Nephron (organoid): ENCODE measurements around the gene MRGPRX3.

ENCODE experiments used
- H3K27ac Mint-ChIP-seq, 3 experiments: 2 replicates each; pipeline ENCODE4 v1.8.0; 2020; ENCODE audit warnings: mixed read lengths in 3 of 3, mild to moderate bottlenecking in 2 of 3, moderate library complexity in 1 of 3
- H3K27me3 Mint-ChIP-seq: 2 replicates; pipeline ENCODE4 v1.8.0; 2021; ENCODE audit warnings: low read depth, mild to moderate bottlenecking, moderate library complexity, mixed read lengths
- H3K36me3 Mint-ChIP-seq: 2 replicates; pipeline ENCODE4 v1.8.0; 2020; ENCODE audit warnings: low read depth, mixed read lengths
- H3K4me1 Mint-ChIP-seq: 2 replicates; pipeline ENCODE4 v1.8.0; 2020; ENCODE audit warnings: mixed read lengths
- H3K4me3 Mint-ChIP-seq, 3 experiments: 2 replicates each; pipeline ENCODE4 v1.8.0; 2020; ENCODE audit warnings: mild to moderate bottlenecking in 3 of 3, mixed read lengths in 3 of 3, moderate library complexity in 2 of 3
- H3K9me3 Mint-ChIP-seq: 2 replicates; pipeline ENCODE4 v1.8.0; 2020; ENCODE audit warnings: mixed read lengths
- CTCF ChIP-seq, 3 experiments: fragments of 200-600 bp; sonication (generic); IDR thresholded peaks; one replicate each; pipeline ENCODE4 v1.5.0; 2021; ENCODE audit warnings: antibody characterized with exemption in 3 of 3; ENCODE audit not compliant: unreplicated experiment in 3 of 3

Gene MRGPRX3

GRCh38 chr11:18132341-18132740 lies at the start of gene MRGPRX3:
MRGPRX3 (plus strand) TSS chr11:18132571; CDS start chr11:18137203, 4,632 bp downstream.
- Mint-ChIP-seq H3K9me3 (peaks cover 10% of the 10 kb centered on the region), H3K27ac (no peak within 1 kb of the TSS)

GRCh38 chr11:18088366-18088765 lies 44.0 kb upstream of the MRGPRX3 start:
- Mint-ChIP-seq H3K36me3 (peaks cover 56% of the 10 kb centered on the region), H3K4me3 (no peak overlapping the region), H3K27me3 (no peaks in the 10 kb centered on the region), H3K4me1 (no peaks in the 10 kb centered on the region), H3K9me3 (no peaks in the 10 kb centered on the region), H3K27ac (no peak overlapping the region)
- TF ChIP-seq CTCF (IDR thresholded peaks at IDR 0.05; ENCODE audit: unreplicated experiment in 3 of 3): no peak

More at GRCh38 chr11:18132341-18132740, at the start of gene MRGPRX3:
- Mint-ChIP-seq H3K4me3 (no peak within 1 kb of the TSS), H3K27me3 (peaks cover 29% of the 10 kb centered on the region), H3K36me3 (no peaks in the 10 kb centered on the region), H3K4me1 (no peaks in the 10 kb centered on the region)
- no peak for TF ChIP-seq CTCF (IDR thresholded peaks at IDR 0.05; ENCODE audit: unreplicated experiment in 3 of 3)

GRCh38 chr11:18088966-18089365 lies 43.4 kb upstream of the MRGPRX3 start:
- no peak overlapping the region for H3K4me3 Mint-ChIP-seq
- H3K27ac Mint-ChIP-seq: no peak overlapping the region
- no peaks in the 10 kb centered on the region for H3K27me3 Mint-ChIP-seq
- no peak for TF ChIP-seq CTCF (IDR thresholded peaks at IDR 0.05; ENCODE audit: unreplicated experiment in 3 of 3)
- no peaks in the 10 kb centered on the region for H3K4me1 Mint-ChIP-seq
- H3K9me3 Mint-ChIP-seq: no peaks in the 10 kb centered on the region
- peaks cover 59% of the 10 kb centered on the region for H3K36me3 Mint-ChIP-seq

GRCh38 chr11:18091731-18092130 lies 40.6 kb upstream of the MRGPRX3 start:
- H3K27me3 Mint-ChIP-seq: no peaks in the 10 kb centered on the region
- H3K36me3 Mint-ChIP-seq: peaks cover 64% of the 10 kb centered on the region
- no peak overlapping the region for H3K27ac Mint-ChIP-seq
- no peak overlapping the region for H3K4me3 Mint-ChIP-seq
- no peak for TF ChIP-seq CTCF (IDR thresholded peaks at IDR 0.05; ENCODE audit: unreplicated experiment in 3 of 3)
- H3K9me3 Mint-ChIP-seq: no peaks in the 10 kb centered on the region
- no peaks in the 10 kb centered on the region for H3K4me1 Mint-ChIP-seq

- Mint-ChIP-seq H3K27ac (no peak overlapping the region), H3K27me3 (no peaks in the 10 kb centered on the region), H3K36me3 (peaks cover 57% of the 10 kb centered on the region), H3K4me3 (no peak overlapping the region), H3K4me1 (no peaks in the 10 kb centered on the region), H3K9me3 (no peaks in the 10 kb centered on the region)
- no peak for TF ChIP-seq CTCF (IDR thresholded peaks at IDR 0.05; ENCODE audit: unreplicated experiment in 3 of 3)
Observed at GRCh38 chr11:18093959-18094358, 38.4 kb upstream of the MRGPRX3 start.

GRCh38 chr11:18100926-18101656 lies 31.3 kb upstream of the MRGPRX3 start:
- TF ChIP-seq CTCF (IDR thresholded peaks at IDR 0.05; ENCODE audit: unreplicated experiment in 3 of 3): no peak
- H3K27ac Mint-ChIP-seq: no peak overlapping the region
- H3K9me3 Mint-ChIP-seq: no peaks in the 10 kb centered on the region
- peaks cover 12% of the 10 kb centered on the region for H3K4me1 Mint-ChIP-seq
- no peaks in the 10 kb centered on the region for H3K27me3 Mint-ChIP-seq
- H3K4me3 Mint-ChIP-seq: no peak overlapping the region
- peaks cover 47% of the 10 kb centered on the region for H3K36me3 Mint-ChIP-seq
